ENCODE measurements around the gene TNK2.

GRCh38 chr3:195867631-195868335 lies 40.6 kb downstream of the TNK2 start:
- TF ChIP-seq POLR2A (IDR thresholded peaks at IDR 0.05) (no peak), CTCF (IDR thresholded peaks at IDR 0.05) (no peak)

Measured in body of pancreas (tissue), 4 donors.